MG63 (cell line): ENCODE results near the gene ELFN1. TPM values are rescaled to one million over a fixed set of nuclear protein-coding genes. Genes with fewer than 3 reads are reported as not detected.

Source experiments
- DNase-seq: peaks from one replicate; pipeline ENCODE4 v3.0.0-alpha.2; 2020
- H3K27me3 ChIP-seq: fragments of 250-450 bp; sonication (Bioruptor Pico); 2 replicates; pipeline ENCODE4 v1.5.1; 2020; ENCODE audit warnings: mild to moderate bottlenecking, moderate library complexity
- H3K36me3 ChIP-seq: fragments of 250-450 bp; sonication (Bioruptor Pico); 2 replicates; pipeline ENCODE4 v1.5.1; 2020; ENCODE audit warnings: mild to moderate bottlenecking, moderate library complexity
- H3K4me3 ChIP-seq: fragments of 250-450 bp; sonication (Bioruptor Pico); 2 replicates; pipeline ENCODE4 v1.5.1; 2020; ENCODE audit warnings: mild to moderate bottlenecking, moderate library complexity
- H3K9me3 ChIP-seq: fragments of 250-450 bp; sonication (Bioruptor Pico); 2 replicates; pipeline ENCODE4 v1.5.1; 2020; ENCODE audit warnings: mild to moderate bottlenecking, moderate library complexity
- total RNA-seq: library from RNA; depleted of rRNA; stranded (reverse); fragments of >200 nt; shearing (Covaris generic); gene quantifications from 2 replicates; pipeline ENCODE4 v1.2.3, GENCODE V29; 2014; ENCODE audit warnings: low replicate concordance; rRNA removed

ELFN1 gene
- total RNA-seq, 1 experiment from 2014 or later, result 0.56 TPM

- DNase-seq, result no peak
Observed at GRCh38 chr7:1781369-1781768, 111.3 kb downstream of the ELFN1 start.

DNA sequence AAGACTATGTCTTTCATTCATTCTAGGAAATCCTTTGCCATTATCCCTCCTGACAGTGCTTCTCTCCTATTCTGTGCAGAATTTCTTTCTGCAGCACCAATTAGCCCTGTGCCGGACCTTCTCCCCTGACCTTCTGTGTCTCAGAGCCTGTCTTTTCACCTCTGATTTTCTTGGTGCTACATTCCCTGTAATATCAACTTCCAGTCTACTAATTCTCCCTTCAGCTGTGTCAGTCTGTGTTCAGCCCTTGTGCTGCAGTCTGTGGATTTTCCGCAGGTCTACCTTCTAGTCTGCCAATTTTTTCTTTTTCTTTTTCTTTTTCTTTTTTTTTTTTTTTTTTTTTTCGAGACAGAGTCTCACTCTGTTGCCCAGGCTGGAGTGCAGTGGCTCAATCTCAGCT lies 115.8 kb downstream of the ELFN1 start:
- H3K27me3 ChIP-seq, result no peaks in the 10 kb centered on the region
- no peaks in the 10 kb centered on the region for H3K36me3 ChIP-seq
- H3K4me3 ChIP-seq, result no peak overlapping the region
- DNase-seq, result no peak
- no peaks in the 10 kb centered on the region for H3K9me3 ChIP-seq

More at GRCh38 chr7:1781369-1781768, 111.3 kb downstream of the ELFN1 start:
- Histone ChIP-seq H3K9me3 (no peaks in the 10 kb centered on the region), H3K36me3 (no peaks in the 10 kb centered on the region), H3K27me3 (no peaks in the 10 kb centered on the region), H3K4me3 (no peak overlapping the region)

GRCh38 chr7:1787241-1787640 lies 117.2 kb downstream of the ELFN1 start:
- H3K9me3 ChIP-seq, result no peaks in the 10 kb centered on the region
- H3K36me3 ChIP-seq, result no peaks in the 10 kb centered on the region
- no peaks in the 10 kb centered on the region for H3K27me3 ChIP-seq
- DNase-seq, result no peak
- no peak overlapping the region for H3K4me3 ChIP-seq

- H3K9me3 ChIP-seq, result no peaks in the 10 kb centered on the region
- H3K27me3 ChIP-seq, result no peaks in the 10 kb centered on the region
- H3K36me3 ChIP-seq, result no peaks in the 10 kb centered on the region
- H3K4me3 ChIP-seq, result no peak overlapping the region
- no peak for DNase-seq
Observed at GRCh38 chr7:1787681-1788235, 117.7 kb downstream of the ELFN1 start.

- Histone ChIP-seq H3K36me3 (no peaks in the 10 kb centered on the region), H3K4me3 (no peak overlapping the region), H3K27me3 (0 out of 2 replicates have a peak, but pooled peaks cover 2% of the 10 kb centered on the region), H3K9me3 (peaks cover 21% of the 10 kb centered on the region)
- no peak for DNase-seq
Observed at GRCh38 chr7:1794888-1795542, 124.9 kb downstream of the ELFN1 start.

Other genes starting within 250 kb of the ELFN1 start
- gene MICALL2, start 210.8 kb upstream of the ELFN1 start, total RNA-seq, result 7.9 and 13.5 TPM in 2 replicates
- gene INTS1, start 165.9 kb upstream of the ELFN1 start, total RNA-seq, result 34.2 and 48.6 TPM in 2 replicates
- 18.7 and 25.3 TPM in 2 replicates for gene MAFK, start 139.6 kb upstream of the ELFN1 start, total RNA-seq
- gene TMEM184A, start 114.1 kb upstream of the ELFN1 start, total RNA-seq, result not detected in 2 replicates
- gene PSMG3, start 100.2 kb upstream of the ELFN1 start, total RNA-seq, result 37.9 and 95.1 TPM in 2 replicates